GDM1 (cell line): ENCODE results near the gene NRG3.

Experiments used
- DNase-seq: peaks from one replicate; lab custom pipeline; 2025; lab: John Stamatoyannopoulos, UW

Gene NRG3

DNA sequence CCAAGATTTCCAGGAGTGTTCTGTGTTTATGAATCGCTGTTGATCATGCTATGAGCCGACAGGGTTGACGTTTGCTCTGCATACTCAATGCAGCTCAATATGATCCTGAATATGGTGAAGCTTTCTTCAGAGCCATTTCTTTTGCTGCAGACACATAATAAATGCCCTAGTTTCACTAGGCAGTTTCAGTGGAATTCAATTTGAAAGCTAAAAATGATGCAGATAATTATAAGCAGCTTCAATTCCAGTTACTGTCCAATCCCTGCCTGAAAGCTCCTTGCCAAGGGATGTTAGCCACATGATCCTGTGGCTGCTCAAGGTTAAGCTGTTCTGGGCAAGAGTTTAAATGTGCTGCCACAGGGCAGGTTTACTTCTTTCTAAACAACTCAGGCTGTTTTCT is 805.6 kb downstream of the NRG3 start:
- no peak for DNase-seq

DNA sequence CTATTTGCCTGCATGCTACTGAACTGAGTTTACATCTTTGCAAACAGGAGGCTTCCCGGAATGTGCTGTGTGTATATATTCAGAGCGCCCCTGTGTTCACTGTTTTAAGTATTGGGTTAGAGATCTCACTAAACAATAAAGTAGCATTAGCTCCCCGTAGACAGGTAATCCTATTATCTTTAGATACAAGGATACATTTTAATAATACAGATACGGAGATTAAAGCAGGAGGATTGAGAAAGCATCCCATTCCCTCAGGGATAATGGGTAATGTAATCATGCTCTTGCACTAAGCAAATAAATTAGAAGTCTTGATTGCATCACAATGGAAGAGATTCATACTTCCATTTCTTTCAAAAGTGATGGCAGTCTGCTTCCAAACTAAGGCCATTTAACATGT is 809.0 kb downstream of the NRG3 start:
- no peak for DNase-seq

DNA sequence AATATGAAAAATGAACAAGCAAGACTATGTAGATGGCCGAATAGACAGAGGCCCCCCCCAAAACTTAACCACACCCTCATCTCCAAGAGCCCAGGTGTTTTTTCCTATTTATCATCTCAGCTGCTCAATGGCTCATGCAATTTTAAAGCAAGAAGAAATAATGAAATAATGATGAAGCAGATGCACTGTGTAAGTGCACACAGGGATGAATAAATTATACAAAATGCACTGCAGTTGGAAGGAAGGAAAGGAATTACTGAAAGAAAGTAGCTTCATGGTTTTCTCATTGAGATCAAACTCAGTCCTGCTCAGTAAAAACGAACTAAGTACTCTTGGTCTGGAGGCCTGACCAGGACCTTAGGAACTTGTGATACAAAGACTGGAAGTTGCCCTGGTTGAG is 810.1 kb downstream of the NRG3 start:
- no peak for DNase-seq

DNA sequence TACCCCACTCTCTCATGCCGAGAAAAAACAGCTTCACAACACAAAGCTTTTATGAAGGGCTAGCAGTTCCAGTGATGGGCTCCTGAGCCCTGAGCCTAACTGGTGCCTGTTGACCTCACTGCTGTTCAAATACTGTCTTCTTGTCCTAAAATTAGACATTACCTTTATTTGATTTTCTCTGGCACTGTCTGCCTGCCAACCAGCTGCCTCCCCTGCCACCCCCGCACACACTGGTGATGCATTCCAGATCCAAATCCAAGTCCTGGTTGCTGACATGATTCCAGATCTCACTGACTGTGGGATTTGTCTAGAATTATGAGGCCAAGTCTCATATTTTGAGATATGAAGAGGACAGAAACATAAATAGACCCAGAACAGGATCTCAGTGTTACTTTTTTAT is 816.2 kb downstream of the NRG3 start:
- no peak for DNase-seq

DNA sequence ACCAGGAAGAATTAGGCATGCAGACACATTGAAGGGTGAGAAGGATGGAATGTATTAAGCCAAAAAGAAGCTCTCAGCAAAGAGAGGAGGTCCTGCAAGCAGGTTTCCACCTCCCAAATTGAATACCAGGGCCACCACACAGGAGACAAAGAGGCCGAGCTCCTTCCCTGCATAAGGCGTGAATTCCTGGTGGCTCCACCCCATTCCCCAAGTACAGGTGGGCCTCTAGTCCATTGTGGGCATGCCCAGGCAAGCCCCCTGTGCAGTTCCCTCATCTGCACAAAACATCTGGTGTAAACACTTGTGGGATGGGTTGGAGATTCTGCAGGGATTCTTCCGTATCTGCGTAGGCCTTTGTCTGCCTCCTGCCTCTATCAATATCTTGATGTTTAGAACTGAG is 817.5 kb downstream of the NRG3 start:
- DNase-seq: no peak

DNA sequence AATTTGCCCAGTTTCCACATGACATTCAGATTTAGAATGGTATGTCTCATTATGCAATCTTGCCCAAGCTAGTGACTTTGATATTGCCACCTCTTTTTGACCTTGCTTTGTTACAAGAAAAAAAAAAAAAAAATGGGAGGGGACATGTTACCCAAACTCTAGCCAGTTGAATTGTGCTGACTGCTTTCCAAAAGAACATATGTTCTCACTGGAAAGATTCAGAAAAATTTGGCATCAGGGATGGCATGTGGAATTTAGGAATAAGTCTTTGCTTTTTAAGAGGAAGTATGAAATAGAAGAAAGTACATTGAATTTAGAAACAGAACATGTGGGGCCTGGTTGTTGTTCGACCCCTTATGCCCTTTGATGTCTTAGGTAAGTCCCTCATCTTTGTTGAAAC is 846.8 kb downstream of the NRG3 start:
- no peak for DNase-seq

DNA sequence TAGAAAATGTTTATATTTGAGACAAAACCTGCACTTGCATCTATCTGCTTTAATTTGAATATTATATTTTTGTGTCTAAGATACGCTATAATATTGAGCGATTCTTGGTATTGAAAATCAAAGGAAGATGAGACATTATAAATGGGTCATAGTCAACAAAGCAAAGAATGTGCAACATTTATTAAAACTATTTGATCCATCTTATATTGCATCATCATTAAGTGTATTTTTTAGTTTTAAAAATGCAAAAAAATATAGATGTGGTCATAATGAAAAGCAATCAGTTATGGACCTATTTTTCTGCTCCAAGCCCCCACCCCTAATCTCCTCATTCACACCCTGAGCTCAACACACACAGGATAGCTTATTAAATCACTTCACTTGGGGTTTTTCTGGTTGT is 847.3 kb downstream of the NRG3 start:
- no peak for DNase-seq

DNA sequence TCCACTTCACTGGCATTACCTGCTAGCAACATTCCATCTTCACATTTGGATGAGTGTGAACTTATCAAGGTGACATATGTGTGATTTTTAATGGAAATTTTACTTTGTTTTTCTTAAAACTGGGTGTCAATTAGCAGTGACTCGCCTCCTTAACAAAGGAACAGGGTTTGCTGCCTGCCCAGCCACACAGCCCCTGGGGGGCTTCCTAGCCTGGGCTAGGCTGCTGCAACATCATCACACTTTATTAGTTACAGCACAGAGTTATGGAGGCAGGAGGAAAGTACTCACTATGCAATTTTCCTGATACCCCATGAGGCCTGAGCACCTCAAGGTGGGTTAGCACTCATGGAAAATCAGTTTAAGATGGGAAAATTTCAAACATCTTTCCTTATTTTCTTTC is 861.3 kb downstream of the NRG3 start:
- no peak for DNase-seq

DNA sequence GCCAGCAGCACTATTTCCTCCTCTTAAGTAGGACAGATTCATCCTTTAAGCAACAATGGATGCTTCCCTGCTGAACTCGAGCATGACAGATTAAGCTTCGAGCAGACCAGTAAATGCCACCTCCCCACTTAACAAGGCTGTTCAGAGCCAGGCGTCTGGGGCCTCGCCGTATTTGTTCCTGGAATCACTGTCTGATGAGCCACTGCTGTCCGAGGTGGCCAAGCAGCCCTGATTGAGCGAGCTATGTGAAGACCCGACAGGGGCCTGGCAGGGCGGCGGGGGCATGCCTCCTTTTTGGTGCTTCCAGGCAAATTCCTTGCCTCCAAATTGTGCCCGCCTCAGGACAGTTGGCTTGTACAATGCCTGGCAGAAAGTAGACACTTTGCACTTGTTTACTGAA is 862.6 kb downstream of the NRG3 start:
- no peak for DNase-seq

DNA sequence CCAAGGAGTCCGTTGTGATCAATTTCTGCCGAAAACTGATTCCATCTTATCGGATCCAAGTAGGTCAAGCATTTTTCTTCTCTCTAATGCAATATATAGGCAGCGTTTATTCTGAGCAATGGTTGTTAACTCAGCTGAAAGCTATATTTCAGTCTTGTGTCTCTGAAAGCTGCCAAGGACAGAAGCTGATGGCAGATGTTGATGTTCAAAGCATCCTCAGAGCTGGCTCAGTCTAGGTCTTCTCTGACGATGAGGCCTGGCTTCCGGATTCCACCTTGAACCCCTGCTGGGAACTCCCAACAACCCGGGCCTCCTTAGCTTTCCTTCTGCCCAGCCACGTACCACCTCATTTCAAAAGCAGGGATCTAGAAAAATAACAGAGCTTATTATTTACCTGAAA is 863.6 kb downstream of the NRG3 start:
- DNase-seq: no peak

DNA sequence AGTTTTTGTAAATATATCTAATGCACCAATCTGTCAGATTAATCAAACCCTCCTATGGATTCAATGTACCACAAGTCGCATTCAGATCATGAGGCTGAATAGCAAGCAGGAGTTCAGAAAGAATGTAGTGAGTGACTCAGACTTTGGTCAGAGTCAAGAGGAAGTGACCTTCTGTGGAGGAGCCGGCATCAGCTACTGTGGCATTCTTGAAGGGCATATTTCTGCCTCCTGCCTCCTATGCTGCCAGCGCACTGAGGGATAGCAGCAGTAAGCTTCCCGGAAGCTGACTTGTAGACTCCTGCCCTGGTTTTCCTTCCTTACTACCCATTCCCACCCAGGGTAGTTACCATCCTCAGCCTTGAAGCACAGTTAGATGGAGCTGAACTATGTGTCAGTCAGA is 867.5 kb downstream of the NRG3 start:
- DNase-seq: no peak

DNA sequence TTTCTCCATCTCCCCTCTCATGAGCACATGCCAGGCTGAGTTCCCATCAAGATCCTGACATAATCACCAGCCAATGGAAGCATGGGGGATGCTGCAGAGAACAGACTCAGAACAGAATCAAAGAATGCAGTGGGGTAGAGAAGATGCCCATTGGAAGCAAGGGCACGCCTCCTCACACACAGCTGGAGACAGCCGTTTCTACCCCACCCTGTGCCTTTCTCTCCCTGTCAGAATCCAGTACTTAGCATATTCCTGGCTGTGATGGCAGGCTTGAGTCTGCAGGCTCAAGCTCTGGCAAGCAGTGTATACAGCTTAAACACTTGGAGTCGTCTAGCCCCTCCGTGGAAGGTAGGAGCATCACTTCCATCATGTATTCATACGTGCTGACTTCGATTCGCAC is 867.9 kb downstream of the NRG3 start:
- DNase-seq: no peak

DNA sequence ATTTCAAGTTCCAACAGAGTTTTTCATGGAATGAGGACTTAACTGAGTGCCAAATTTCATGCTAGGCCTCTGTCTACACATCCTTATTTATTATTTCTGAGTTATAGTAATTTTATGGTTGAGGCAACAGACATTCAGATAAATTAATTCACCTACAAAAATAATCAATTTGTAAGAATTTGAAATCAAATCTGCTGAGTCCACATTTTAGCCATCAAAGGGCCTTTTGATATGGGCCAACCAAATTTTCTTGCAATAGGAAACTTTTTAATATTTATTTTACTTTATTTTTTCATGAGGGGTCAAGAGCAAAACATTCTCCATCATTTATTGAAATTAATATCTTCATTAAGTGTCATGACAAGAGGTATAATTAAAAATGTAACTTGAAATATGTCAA is 875.5 kb downstream of the NRG3 start:
- no peak for DNase-seq

DNA sequence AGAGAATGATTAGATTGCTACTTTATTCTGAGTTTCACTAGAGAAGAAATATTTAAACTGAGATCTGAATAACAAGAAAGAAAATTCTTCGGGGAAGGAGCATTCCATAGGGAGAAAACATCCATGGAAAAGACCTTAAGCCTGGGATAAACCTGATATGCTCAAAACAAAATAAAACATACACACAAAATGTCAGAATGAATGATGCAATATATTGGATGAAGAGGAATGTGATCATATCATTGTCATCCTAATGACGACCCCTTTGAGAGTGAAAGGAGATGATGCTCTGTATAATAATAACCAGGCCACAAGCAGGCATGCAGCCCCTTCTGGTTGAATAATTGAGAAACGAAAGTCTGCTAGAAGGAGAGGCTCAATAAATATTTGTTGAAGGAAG is 882.4 kb downstream of the NRG3 start:
- DNase-seq: no peak

DNA sequence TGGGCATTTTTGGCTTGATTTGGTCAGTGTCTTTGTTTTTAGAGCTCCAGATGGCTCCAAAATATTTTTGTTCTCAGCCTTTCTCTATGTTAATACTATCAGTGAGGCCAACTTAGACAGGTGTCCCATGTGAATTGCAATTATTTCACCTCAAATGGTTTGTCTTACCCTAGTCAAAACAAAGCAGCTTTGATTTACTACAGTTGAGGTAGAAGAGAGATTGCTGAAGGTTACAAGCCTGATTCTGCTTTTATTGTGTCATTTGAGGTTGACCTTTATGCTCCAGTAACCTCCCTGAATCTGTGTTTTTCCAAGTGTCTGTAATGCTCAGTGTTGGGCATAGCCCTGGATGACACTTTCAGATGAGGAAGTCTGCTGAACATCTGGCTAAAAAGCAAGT is 882.9 kb downstream of the NRG3 start:
- no peak for DNase-seq

DNA sequence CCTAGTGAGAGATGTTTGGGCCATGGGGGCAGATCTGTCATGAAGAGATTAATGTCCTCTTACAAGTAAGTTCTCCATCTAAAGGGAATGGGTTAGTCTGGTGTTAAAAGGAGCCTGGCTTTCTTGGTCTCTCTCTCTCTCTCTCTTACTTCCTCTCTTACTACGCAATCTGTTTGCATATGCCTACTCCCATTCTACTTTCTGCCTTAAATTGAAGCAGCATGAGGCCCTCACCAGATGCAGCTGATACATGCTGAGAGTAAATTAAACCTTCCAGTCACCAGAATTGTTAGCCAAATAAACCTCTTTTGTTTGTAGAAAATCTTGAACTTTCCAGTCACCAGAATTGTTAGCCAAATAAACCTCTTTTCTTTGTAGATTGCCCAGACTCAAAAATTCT is 884.1 kb downstream of the NRG3 start:
- no peak for DNase-seq

DNA sequence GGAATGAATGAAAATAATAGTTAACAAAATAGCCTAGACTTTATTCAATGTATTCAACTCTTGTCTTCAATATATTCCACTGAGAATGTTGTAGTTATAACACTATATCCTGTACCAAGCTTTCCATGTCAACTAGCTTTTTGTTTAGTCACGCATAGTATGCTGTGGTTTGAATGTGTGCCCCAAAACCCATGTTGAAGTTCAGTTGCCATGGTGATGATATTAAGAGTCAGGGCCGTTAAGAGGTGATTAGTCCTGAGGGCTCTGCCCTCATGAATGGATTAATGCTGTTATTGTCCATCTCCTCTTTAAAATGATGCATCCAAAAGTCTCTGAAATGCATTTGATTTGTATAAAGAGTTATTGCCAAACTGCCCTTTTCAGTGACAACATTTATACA is 887.6 kb downstream of the NRG3 start:
- DNase-seq: no peak

DNA sequence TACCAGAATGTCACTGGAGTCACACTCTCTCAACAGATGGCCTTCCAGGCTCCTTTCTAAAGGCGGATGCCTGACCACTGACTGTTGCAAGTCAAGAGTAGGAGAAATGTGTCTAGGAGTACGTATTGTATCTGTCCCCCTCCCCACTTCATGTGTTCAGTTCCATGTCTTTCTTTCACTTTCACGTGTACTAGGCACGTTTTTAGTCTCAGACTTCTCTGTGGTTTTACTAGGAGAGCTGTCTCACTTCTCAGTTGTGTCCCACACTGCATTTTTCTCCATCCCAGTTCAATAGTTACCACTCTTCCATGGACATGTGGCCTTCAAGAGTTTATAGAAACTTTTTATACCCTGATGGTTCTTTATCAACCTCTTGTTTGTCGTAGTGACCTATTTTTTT is 893.0 kb downstream of the NRG3 start:
- no peak for DNase-seq

DNA sequence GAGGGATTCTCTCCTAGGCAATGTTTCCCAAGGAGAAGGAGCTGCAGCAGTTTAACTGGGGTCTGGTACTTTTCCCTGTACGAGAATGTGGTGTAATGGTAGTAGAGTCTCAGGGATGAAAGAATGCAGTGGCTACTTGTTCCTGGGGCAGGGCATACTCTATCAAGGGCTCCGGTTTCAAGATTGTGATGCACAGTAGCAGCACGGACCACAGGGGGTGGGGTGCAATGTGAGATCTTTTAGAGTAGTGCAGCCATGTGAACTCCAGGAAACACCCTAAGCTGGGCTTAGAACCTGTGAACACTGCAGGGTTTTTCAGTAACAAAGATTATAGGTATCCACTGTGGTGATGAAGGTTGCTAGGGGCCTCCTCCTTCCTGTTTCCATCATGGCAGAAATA is 903.9 kb downstream of the NRG3 start:
- no peak for DNase-seq

DNA sequence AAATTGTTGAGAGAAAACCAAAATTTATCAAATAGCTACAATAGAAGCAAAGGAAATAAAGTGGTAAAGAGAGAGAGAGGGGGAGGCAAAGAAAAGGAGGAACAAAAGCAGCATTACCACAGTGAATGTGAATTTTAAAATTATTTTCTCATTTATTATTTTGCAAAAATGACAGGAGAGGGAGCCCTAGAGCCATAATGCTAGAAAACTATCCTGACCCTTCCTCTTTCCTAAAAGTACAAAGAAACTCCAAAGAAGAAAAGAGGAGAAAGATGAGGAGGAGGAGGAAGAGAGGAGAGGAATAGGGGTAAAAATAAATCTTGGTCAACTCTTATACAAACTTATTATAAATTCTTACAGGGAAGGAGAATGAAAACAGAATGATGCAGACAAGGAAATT is 921.5 kb downstream of the NRG3 start:
- DNase-seq: no peak

DNA sequence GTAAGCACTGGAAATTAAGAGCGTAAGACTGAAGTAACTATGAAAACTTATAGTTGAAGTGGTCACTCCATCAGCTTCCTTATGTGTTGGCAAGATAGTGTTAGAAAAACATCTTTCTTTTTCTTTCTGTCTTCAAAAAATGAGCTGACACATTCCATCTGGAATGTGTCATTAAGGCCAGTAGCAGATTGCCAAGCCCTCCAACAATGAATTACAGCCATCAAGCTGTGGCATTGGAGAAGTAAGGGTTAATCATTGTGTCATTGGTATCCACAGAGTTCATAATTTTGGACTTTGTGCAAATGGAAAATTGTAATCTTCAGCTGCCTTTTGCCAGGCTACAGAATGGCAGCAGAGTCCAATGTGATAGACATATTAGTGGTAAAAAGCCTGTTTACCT is 926.3 kb downstream of the NRG3 start:
- no peak for DNase-seq

DNA sequence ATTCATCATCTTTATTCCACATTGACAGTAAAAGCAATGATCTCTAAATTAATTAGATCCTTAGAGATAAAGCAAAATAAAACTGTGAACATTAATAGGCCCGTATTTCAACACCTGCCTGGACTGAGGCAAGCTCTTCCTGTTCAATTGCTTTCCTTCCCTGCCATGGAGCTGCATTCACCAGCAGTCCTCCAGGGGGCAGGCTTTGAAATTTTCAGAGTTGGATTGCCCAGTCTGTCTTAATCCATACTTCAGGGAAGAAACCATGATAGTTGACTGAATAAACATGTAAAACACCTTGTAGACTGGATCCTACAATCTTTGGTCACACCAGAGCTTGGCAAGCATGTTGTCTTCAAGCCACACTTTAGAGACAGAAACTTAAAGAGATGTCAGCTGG is 936.6 kb downstream of the NRG3 start:
- DNase-seq: no peak

DNA sequence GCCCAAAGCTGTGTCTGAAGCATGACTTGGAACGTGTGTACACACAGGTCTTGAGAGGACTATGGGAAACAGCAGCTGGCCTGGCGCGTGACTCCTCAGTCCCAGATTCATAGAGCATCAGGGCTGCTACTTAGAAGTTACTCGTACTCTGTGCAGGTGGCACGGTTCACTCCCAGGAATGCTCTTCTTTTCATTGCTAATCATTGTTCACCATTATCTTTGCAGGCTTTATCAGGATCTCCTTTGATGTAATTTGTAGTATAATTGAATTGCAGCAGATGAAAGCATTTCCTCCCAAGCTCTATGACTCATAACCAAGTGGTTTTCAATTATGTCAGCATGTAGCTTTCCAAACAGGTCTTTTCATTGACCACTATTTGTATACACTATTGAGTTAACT is 938.9 kb downstream of the NRG3 start:
- DNase-seq: no peak

DNA sequence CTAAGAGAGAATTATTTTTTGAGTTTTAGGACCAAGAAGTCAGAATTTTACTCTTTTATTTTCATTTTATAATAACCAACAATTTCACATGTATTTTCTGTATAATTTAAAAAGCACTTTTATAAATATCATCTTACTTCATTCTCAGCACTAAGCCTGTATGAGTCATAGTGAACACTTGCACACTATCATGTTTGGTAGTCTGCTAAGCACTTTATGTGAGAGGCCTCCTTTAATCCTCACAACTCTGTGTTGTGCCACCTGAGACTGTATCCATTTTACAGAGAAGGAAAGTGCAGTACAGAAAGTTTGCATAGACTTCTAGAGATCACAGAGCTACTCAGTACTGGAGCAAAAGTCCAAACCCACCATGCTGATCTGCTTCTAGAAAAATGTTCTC is 939.6 kb downstream of the NRG3 start:
- DNase-seq: no peak

DNA sequence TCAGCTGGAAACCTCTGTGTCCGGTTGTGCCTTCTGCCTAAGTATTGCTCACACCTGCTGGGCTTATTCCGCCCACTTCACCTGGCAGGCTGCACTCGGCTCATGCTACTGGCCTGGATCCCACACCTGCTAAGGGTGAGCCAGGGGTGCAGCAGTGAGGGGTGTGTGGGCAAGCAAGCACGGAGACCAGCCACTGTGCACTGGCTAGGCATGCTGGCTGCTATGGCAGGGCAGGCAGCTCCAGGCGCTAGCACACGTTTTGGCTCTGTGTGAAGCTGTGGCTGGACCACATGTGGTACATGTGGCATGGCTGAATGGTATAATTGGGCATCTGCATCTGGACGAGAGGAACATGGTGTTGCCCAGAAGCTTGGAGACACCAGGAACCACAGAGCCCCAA is 940.7 kb downstream of the NRG3 start:
- DNase-seq: no peak
